ENCODE results near the gene RINL.
"Not testable (repeated sequence)": the region's sequence is repeated elsewhere in the genome, so short reads cannot be mapped to it uniquely, and the experiment has no call there.

Gene RINL

DNA sequence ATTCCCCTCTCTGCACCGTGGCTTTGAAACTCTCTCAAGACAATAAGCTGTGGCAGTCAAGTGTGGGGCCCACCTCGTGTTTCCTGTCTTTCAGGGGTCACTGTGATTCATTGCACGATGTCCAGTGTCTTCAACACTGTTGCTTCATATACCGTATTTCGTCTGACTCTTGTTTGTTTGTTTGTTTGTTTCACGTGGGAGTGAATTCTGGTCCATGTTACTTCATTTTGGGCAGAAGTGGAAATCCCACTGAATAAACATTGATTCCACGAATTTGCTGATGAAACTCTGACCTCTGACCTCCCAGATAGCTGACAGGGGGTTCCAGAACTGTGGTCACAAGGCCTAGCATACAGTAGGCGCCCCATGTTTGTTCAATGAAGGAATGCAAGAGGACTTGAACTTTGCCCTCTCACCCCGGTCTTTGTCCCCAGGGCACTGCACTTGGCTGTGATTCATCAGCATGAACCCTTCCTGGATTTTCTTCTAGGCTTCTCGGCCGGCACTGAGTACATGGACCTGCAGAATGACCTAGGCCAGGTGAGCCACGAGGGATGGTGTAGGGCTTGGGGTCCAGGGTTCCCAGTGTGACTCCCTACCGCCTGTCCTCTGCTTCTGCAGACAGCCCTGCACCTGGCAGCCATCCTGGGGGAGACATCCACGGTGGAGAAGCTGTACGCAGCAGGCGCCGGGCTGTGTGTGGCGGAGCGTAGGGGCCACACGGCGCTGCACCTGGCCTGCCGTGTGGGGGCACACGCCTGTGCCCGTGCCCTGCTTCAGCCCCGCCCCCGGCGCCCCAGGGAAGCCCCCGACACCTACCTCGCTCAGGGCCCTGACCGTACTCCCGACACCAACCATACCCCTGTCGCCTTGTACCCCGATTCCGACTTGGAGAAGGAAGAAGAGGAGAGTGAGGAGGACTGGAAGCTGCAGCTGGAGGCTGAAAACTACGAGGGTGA is 26.8 kb upstream of the RINL start:
- DNase-seq, result no peak

- no peak for DNase-seq
These were observed 23.6 kb upstream of the RINL start for GRCh38 chr19:38901683-38902082.

- no peak for DNase-seq
These were observed 22.7 kb upstream of the RINL start for GRCh38 chr19:38900743-38901190.

DNA sequence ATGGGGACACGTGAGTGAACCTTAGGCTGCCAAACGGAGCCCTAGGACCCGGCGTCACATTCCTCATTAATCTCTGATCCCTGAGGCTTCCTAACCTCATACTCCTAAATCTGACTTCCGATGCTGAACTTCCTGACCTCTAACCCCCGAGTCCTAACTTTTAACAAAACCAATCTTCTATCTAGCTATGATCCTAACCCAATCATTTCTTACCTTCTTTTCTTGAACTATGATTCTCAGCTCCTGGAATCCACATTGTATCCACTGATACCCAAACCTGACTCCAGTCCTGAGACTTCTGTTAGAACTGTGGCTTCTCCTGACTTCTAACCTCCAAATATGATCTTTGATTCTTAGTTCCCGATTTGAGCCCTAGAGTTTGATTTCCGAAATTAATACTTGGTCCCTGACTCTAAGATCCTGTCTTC is 22.1 kb upstream of the RINL start:
- DNase-seq, result no peak

DNA sequence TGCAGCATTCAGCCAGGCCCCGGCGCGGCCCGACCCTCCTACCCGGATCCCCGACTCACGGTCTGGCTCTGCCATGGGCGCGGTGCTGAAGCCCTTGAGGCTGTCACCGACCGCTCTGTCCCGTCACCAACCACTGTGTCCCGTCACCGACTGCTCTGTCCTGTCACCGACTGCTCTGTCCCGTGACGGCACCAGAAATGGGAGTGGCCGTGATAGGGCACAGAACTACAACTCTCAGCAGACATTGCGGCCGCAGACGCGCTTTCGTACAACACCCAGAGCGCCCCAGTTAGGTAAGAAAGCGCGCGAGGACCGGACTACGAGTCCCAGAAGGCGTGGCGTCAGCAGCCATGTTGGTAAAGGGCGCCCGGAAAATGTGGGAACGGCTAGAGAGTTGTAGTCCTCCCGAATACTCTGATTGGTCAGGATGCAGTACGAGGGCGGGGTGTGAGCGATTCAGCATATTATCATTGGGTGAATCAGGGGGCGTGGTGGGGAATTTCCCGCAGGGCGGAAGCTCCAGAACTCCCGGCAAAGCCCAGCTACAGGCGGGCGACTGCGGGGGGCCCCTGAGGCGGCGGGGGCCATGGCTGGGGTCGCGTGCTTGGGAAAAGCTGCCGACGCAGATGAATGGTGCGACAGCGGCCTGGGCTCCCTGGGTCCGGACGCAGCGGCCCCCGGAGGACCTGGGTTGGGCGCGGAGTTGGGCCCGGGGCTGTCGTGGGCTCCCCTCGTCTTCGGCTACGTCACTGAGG is 21.5 kb upstream of the RINL start, which contains the start of the genes NFKBIB and SIRT2:
Gene NFKBIB, plus strand, starts transcription at position 523 of the 755 bp plus-strand sequence. Its CDS starts 64 bp downstream, at position 587.
Gene SIRT2, minus strand, starts transcription at position 172 of the 755 bp plus-strand sequence. Its CDS starts 97 bp downstream, at position 75.
- peak; percentile 92 to 100 (median 99) for DNase-seq

GRCh38 chr19:38898788-38899446 is 20.8 kb upstream of the RINL start:
- no peak for DNase-seq

GRCh38 chr19:38894968-38895367 is 16.9 kb upstream of the RINL start:
- DNase-seq, result no peak

DNA sequence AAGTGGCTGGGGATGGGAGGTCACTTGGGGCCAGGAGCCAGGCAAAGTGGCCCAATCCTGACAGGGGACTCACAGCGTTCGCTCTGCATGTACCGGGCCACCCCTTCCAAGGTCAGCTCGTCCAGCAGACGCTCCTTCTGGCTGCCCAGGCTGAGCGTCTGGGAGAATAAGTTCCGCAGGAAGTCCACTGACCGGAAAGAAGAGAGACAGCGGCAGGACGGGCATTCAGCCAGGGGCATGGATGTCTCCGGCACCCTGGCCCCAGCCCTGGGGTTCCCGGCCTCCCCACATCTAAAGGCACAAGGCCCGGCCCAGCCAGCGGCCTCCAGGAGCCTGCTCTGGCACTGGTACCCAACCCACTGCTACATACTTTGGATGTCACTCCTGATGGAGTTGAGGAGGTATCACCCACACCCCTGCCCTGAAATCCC is 15.3 kb upstream of the RINL start:
- DNase-seq, result no peak

- no peak for DNase-seq
These were observed 14.8 kb upstream of the RINL start for GRCh38 chr19:38892841-38893240.

GRCh38 chr19:38891771-38892170 is 13.7 kb upstream of the RINL start:
- DNase-seq, result peak in 8 of 14 donors; percentile 12 to 47 (median 17)

DNA sequence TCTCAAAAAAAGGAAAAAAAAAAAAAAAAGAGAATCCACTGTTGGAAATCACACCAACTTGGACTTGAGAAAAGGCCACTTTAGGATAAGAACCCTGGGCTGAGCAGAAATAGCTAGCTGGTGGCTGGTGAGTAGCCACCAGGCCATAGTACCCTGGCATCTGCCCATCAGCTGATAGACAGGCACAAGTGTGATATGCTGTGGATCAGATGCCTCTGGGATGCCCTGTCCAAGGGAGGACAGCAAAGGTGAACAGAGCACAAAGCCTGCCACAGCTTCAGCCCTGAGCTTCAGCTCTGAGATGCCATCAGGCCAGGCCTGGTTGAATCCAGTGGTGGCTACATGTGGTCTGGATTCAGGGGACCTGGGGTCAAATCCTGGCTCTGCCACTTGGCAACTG is 12.6 kb upstream of the RINL start:
- no peak for DNase-seq

DNA sequence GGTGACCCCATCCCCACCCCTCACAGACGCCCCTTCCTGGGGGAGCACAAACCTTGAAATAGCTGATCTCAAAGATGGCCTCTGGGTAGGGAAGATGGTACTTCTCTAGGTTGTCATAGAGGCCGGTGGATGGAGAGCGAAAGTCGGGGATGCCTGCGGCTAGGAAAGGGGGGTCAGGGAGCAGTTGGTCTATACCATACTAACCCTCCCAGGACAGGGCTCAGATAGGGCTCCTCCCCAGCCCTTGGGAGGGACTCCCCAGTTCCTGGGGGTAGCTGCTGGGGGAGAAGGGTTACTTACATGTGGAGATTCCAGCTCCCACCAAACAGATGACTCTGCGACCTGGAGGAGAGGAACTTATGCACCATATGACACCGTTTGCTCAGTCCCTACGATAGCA is 11.7 kb upstream of the RINL start:
- no peak for DNase-seq

DNA sequence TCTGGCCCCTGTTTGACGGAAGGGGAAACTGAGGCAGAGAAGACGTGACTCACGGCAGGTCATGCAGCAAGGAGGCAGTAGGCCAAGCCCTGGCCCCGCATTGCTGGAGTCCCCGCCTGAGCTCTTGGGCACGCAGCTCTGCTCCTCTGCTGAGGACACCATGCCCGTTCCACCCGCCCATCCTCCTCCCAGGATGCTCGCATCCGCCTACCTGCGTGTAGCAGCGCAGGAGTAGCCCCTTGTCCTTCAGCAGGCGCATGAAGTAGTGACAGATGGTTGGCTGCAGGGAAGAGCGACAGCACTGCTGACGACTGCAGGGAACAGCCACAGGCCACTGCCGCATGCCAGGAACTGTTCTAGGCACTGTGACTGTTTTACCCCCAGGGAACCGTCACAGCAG is 10.8 kb upstream of the RINL start:
- peak in 1 of 14 donors; percentile 79 for DNase-seq

DNA sequence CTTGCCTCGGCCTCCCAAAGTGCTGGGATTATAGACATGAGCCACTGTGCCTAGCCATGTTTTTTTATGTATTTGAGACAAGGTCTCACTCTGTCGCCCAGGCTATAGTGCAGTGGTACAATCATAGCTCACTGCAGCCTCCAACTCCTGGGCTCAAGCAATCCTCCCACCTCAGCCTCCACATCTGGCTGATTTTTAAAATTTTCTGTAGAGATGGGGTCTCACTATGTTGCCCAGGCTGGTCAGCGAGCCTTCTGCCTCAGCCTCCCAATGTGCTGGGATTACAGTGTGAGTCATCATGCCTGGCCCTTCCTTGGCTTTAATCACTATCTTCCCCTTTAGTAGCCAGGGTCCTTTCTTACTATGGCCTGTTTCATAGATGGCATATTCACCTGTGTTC is 6.6 kb upstream of the RINL start:
- not testable (repeated sequence) for DNase-seq

DNA sequence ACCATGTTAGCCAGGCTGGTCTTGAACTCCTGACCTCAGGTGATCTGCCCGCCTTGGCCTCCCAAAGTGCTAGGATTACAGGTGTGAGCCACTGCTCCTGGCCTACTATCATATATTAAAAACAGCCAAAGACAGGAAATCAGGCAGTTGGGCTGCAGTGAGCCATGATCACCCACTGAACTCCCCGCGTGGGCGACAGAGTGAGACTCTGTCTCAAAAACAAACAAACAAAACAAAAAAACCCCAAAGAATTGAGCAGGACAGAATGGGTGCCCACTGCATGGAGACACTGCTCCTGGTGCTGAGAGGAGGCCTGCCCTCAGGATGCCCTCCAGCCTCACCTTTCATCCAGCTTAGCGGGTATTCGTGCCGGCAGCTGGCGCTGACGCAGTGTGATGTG is 5.2 kb upstream of the RINL start:
- DNase-seq, result no peak

- no peak for DNase-seq
These were observed 3.0 kb upstream of the RINL start for GRCh38 chr19:38880882-38881609.

- no peak for DNase-seq
These were observed 2.2 kb upstream of the RINL start for GRCh38 chr19:38880076-38880881.

- DNase-seq, result no peak
These were observed 1.3 kb upstream of the RINL start for GRCh38 chr19:38879400-38879751.

DNA sequence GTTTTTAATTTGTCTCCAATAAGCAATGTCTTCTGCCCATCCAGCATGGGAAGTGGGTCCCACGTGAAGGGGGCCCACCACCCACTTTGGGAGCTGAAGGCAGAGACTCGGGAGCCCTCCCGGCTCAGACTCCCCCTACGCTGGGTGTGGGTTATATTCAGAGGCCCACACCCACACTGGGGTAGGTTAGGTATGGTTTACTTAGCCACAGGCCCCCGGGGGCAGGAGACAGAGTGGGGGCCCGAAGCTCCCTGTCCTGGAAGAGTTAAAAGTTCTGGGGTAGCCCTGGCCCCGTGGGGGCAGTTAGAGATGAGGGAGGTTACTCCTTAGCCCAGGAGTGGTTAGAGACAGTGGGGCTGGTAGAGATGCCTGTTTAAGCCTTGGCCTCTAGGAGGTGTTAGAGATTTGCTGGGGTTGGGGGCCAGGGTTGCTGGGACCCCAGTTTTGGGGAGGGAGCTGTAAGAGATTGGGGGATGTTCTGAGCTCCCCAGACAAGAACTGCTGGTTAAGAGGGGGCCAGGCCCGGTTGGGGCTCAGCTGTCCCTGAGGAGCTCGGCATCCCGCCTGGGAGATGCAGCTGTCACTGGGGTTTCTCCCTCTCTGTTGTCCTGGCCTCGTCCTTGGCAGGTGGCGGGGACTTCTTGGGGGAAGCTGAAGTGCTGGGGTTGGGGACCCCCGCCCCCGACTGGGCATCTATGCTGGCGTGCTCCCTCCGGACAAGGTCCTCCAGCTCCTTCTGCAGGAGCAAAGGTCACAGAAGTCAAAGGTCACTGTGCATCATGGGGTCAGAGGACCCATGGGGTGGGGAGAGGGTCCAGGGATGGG is 712 bp upstream of the RINL start:
- no peak for DNase-seq
